WI38 (cell line): Measurements from ENCODE around the gene GPATCH2L.

Experiments
- H3K4me3 ChIP-seq: 2 replicates; pipeline ENCODE4 v1.5.1; 2011; ENCODE audit warnings: low read depth, mild to moderate bottlenecking, control low read depth, low read length
- TF ChIP-seq, protein P1 (sequence below): IDR thresholded peaks from 2 replicates; pipeline ENCODE4 v1.5.1; 2012; ENCODE audit warnings: low read depth, mild to moderate bottlenecking, control low read depth, low read length

Gene GPATCH2L

DNA sequence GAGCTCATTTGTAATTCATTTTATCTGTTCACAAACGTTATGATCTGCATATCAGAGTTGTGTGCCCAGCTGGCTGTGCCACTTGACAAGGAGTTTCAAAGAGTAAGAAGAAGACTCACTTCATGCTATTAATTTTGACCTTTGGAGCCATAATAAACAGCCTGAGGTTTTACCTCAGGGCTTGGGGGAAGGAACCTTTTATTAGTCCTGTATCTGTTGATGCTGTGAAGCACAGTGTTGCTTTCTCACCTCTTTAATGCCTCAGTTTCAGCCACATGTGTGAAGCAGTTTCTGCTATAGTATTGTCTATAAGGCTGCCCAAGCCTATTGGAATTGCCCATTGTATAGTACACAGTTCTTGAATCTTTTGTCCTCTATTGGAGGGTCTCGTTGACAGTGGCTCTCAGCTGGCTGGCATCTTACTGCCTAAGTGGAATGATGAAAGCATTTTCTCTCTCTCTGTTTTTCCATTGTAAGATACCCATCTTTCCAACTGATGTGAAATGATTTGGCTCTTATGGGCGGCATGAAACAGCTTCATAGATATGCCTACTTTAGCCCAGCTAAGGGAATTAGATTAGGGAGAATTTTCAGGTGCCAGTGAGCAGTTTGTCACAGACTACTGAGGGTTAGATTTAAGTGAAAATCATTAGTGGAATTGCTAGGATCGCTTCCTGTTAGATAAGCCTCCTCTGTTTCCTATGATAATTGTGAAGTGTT, 34.7 kb downstream of the GPATCH2L start:
- TF ChIP-seq, protein P1, sequence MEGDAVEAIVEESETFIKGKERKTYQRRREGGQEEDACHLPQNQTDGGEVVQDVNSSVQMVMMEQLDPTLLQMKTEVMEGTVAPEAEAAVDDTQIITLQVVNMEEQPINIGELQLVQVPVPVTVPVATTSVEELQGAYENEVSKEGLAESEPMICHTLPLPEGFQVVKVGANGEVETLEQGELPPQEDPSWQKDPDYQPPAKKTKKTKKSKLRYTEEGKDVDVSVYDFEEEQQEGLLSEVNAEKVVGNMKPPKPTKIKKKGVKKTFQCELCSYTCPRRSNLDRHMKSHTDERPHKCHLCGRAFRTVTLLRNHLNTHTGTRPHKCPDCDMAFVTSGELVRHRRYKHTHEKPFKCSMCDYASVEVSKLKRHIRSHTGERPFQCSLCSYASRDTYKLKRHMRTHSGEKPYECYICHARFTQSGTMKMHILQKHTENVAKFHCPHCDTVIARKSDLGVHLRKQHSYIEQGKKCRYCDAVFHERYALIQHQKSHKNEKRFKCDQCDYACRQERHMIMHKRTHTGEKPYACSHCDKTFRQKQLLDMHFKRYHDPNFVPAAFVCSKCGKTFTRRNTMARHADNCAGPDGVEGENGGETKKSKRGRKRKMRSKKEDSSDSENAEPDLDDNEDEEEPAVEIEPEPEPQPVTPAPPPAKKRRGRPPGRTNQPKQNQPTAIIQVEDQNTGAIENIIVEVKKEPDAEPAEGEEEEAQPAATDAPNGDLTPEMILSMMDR, result no peak

DNA sequence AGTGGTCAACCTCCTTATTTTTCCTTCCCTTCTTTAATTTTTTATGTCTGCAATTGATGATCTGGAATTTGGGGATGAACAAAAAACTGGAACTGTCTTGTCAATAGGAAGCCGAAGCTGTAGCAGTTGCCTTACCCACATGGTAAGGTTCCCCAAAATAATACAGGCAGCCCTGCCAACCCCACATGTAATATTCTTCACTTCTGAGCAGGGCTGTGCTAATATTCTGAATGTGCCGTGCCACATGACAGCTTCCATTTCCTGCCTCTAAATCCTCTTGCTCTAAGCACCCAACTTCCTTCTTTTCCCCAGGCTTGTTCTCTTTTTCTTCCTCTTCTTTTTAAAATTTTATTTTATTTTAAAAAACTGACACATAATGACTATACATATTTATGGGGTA, 39.6 kb downstream of the GPATCH2L start:
- H3K4me3 ChIP-seq, result no peak overlapping the region
- TF ChIP-seq, protein P1, result no peak

More for the DNA sequence above, 34.7 kb downstream of the GPATCH2L start:
- no peak overlapping the region for H3K4me3 ChIP-seq

DNA sequence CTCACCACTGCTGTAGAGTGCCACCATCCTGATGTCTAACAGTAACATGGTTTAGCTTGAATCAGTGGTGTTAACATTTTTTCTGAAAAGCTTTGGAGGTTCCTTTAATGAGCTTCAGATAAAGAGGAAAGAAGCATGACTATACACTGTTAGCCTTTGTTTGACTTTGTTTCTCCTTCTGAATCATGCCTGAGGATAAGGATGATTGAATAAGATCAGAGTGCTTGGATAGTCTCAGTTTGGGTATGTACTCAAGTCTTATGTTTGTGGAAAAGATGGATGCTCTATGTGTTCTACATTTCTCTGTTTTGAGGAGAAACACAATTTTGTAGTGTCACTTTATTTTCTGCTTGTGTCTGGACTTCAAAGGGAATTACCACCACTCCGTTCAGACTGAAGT, 42.0 kb downstream of the GPATCH2L start:
- H3K4me3 ChIP-seq, result no peak overlapping the region
- TF ChIP-seq, protein P1, result no peak

DNA sequence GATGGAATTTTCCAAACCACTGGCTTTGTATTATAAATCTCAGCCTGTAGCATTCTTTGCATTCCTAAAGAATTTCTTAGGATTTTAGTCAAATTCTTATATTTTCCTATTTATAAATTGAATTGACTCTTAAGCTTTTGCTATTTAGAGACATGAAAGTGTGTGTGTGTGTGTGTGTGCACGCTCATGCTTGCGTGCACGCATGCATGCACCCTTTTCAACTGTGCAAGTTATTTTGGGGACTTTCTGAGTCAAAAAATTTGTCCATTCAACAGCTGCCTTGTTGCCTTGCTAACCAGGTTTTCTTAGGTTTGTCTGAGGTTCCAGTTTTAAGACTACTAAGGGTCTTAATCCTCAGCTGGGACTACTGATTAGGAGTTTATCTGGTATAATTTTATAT, 42.6 kb downstream of the GPATCH2L start:
- TF ChIP-seq, protein P1, result no peak
- no peak overlapping the region for H3K4me3 ChIP-seq

DNA sequence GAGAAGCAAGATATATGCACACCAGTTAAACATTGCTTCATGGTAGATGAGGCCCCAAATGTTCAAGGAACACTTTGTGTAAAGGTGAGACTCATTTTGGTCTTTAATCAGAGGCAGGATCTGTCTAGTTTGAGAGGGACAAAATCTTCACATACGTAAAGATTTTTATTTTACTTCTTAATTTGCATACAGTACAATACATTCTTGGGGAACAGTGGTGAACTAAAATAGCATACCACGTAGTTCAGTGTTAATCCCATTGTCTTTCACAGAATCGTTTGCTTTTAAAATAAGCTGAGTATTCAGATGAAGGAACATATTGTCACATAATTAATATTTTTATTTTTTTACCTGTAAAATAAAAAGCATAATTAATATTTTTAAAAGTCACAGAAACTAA, 43.3 kb downstream of the GPATCH2L start:
- H3K4me3 ChIP-seq, result no peak overlapping the region
- TF ChIP-seq, protein P1, result no peak

DNA sequence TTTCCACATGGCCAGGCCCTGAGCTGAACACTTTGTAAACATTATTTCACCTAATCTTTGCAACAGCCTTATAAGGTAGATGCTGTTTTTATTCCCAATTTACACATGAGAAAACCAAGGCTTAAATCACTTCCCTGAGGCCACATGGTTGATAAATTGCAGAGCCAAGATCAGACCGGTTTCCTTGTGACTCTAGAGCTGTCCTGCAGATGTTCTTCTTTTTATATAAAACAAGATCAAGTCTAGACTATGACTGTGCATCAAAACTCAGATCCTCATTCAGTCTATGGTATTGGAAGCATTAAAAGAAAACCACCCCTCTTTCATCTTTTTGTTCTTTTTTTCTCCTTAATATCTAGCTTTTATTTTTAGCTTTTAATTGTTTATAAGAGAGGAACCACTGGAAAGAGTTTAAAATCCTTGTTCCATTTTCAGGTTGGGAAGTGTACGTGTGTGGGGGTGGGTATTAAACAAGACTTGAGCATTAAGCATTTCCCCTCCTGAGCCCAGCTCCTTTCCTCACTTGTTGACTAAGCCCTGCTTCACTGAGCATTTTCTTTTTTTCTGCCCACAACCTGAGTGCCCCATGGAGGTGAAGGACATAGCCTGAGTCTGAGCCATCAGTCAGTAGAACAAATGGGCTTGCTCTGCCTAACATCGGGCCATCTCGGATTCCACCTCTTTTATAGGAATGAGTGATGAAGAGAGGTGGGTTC, 45.4 kb downstream of the GPATCH2L start:
- TF ChIP-seq, protein P1, result no peak
- no peak overlapping the region for H3K4me3 ChIP-seq

DNA sequence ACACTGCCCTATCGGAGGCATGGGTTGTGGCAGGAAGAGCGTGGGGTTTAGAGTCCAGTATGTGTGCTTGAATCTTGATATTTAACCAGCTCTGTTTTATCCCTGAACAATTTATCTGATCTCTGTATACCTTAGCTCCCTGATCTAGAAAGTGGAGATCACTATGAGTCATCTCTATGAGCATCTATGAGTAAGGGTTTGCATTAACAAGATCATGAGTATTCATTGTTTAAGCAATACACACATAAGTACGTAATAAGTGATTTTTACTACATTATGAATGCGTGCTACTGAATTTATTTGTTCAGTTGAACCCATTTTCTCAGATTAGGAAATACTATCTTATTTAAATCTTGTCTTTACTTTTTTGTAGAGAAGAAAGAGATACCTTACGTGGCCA, 49.4 kb downstream of the GPATCH2L start:
- TF ChIP-seq, protein P1, result no peak
- no peak overlapping the region for H3K4me3 ChIP-seq
